Ishikawa (cell line): Measurements from ENCODE around the gene CEP43.

Source experiments
- TEAD4 ChIP-seq: IDR thresholded peaks from 2 replicates; pipeline ENCODE4 v1.6.1; 2012
- TF ChIP-seq, protein P1 (sequence below): IDR thresholded peaks from 2 replicates; pipeline ENCODE4 v1.6.1; 2012

DNA sequence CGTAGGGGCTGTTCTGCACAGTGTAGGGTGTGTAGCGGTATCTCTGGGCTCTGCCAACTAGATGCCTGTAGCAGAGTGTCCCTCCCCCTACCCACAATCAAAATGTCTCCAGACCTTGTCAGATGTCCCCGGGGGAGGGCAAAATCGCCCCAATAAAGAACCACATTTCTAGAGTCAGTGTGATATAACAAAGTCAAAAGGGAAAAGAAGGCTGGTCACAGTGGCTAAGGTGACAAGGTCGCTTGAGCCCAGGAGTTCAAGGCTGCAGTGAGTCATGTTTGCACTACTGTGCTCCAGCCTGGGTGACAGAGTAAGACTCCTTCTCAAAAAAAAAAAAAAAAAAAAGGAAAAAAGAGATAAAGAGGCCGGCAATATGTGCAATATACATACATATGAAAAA, 11.7 kb upstream of the CEP43 start:
- TF ChIP-seq, protein P1, sequence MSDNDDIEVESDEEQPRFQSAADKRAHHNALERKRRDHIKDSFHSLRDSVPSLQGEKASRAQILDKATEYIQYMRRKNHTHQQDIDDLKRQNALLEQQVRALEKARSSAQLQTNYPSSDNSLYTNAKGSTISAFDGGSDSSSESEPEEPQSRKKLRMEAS = no peak
- TF ChIP-seq TEAD4 = no peak
